Body of pancreas (tissue), 4 donors: ENCODE measurements around the gene IKZF3. TPM values are rescaled to one million over a fixed set of nuclear protein-coding genes. Genes with fewer than 3 reads are reported as not detected.
A peak's percentile ranks its signal among the peaks of the same experiment; 100 is the strongest.

Source experiments
- ATAC-seq: fragments of 150-250 bp; one replicate; pipeline ENCODE4 v1.9.1; 2016
- DNase-seq, 4 donors: peaks; one replicate each; pipeline ENCODE4 v3.0.0-alpha.2; 2019
- H3K27ac ChIP-seq, 4 donors: fragments of 200-600 bp; sonication (generic); 1 replicate in 3 of 4; 2 replicates in 1 of 4; pipeline versions ENCODE4 v1.5.1 to v1.6.1; 2016 to 2019; ENCODE audit warnings: mild to moderate bottlenecking in 1 of 4, mixed read lengths in 1 of 4, moderate library complexity in 1 of 4
- H3K27me3 ChIP-seq, 2 donors: fragments of 200-600 bp; sonication (generic); one replicate each; pipeline ENCODE4 v1.6.0; 2016; ENCODE audit warnings: mild to moderate bottlenecking in 1 of 2
- H3K36me3 ChIP-seq, 2 donors: fragments of 200-600 bp; sonication (generic); replicated peaks in 1 of 2; 2 replicates each; pipeline ENCODE4 v1.5.1; 2016; ENCODE audit warnings: low read depth in 2 of 2; ENCODE audit not compliant: insufficient read depth in 1 of 2
- H3K4me1 ChIP-seq: fragments of 200-600 bp; sonication (generic); one replicate; pipeline ENCODE4 v1.6.0; 2016
- H3K4me3 ChIP-seq, 2 donors: fragments of 200-600 bp; sonication (generic); 1 replicate in 1 of 2; 2 replicates in 1 of 2; pipeline ENCODE4 v1.5.1; 2016 to 2019
- H3K9me3 ChIP-seq, 3 donors: fragments of 200-600 bp; sonication (generic); 1 replicate in 2 of 3; 2 replicates in 1 of 3; pipeline ENCODE4 v1.5.1; 2016
- POLR2A ChIP-seq, 3 donors: fragments of 450-650 bp; IDR thresholded peaks; one replicate each; pipeline ENCODE4 v1.6.1; 2016; ENCODE audit warnings: antibody characterized with exemption in 3 of 3, mild to moderate bottlenecking in 2 of 3
- WGBS, 2 donors: methylation state at CpG; one replicate each; pipeline ENCODE4 v1.1.5; 2017; 5-methylcytosine and 5-hydroxymethylcytosine counted together
- intact Hi-C: fragments of 100-400 bp; cut with DNase I; formaldehyde crosslinking; loops from one replicate; pipeline ENCODE4 v1.15.1; 2023
- total RNA-seq, 2 donors: library from RNA; depleted of rRNA; stranded (reverse); fragments of >200 nt; gene quantifications; one replicate each; pipeline ENCODE4 v1.1.0, GENCODE V29; 2016
- TF ChIP-seq, protein P1 (sequence below), 7 experiments: fragments of 450-650 bp in 4 of 7; fragments of 200-600 bp in 3 of 7; sonication (generic) in 3 of 7; IDR thresholded peaks; one replicate each; pipeline ENCODE4 v1.5.1; 2016 to 2019; ENCODE audit warnings: antibody characterized with exemption in 7 of 7

The IKZF3 gene
- total RNA-seq, 2 donors from 2014 or later: 0.78 to 0.99 TPM

DNA sequence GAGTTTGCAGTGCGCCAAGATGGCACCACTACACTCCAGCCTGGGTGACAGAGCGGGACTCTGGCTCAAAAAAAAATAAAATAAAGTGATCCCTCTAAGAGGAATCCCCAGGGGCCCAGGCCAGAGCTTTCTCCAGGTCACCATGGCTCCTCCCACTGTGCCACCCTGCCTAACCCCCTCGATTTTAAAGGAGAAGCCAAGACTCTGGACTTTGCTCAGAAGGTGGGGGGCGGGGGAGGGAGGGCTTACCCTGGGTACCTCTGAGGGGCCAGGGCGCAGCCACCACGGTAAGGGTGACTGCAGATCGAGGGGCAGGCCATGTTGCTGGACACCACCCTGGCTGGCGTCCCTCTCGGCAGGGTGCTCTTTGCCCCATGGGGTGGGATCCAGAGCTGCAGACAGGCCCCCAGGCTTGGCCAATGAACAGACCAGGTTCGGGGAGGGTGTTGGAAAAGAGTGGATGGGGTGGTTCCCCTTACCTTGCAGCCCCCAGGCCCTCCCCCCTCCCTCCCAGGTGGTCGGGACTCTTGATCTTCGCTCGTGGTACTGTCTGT, 126.8 kb downstream of the IKZF3 start:
- Histone ChIP-seq H3K27me3 (no peaks in the 10 kb centered on the region), H3K27ac (peak overlapping the region; percentile 95 to 99 (median 98)), H3K36me3 (no peaks in the 10 kb centered on the region), H3K9me3 (no peaks in the 10 kb centered on the region), H3K4me1 (peaks cover 39% of the 10 kb centered on the region), H3K4me3 (peak overlapping the region in 1 of 2 donors; percentile 64)
- no peak for TF ChIP-seq POLR2A (IDR thresholded peaks at IDR 0.05)
- TF ChIP-seq, protein P1, sequence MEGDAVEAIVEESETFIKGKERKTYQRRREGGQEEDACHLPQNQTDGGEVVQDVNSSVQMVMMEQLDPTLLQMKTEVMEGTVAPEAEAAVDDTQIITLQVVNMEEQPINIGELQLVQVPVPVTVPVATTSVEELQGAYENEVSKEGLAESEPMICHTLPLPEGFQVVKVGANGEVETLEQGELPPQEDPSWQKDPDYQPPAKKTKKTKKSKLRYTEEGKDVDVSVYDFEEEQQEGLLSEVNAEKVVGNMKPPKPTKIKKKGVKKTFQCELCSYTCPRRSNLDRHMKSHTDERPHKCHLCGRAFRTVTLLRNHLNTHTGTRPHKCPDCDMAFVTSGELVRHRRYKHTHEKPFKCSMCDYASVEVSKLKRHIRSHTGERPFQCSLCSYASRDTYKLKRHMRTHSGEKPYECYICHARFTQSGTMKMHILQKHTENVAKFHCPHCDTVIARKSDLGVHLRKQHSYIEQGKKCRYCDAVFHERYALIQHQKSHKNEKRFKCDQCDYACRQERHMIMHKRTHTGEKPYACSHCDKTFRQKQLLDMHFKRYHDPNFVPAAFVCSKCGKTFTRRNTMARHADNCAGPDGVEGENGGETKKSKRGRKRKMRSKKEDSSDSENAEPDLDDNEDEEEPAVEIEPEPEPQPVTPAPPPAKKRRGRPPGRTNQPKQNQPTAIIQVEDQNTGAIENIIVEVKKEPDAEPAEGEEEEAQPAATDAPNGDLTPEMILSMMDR (IDR thresholded peaks at IDR 0.05): no peak
- WGBS, 2 donors: 6 to 13% methylated on average over 12 to 13 of the region's 13 CpGs
- intact Hi-C loops: no loop called here
- DNase-seq (peak; percentile 62 to 74 (median 70)), ATAC-seq (peak; percentile 18)

GRCh38 chr17:39736319-39737165, 127.6 kb downstream of the IKZF3 start:
- TF ChIP-seq POLR2A (IDR thresholded peaks at IDR 0.05): no peak
- TF ChIP-seq, protein P1 (IDR thresholded peaks at IDR 0.05): no peak
- DNase-seq (no peak), ATAC-seq (no peak)
- Histone ChIP-seq H3K4me1 (peaks cover 32% of the 10 kb centered on the region), H3K4me3 (no peak overlapping the region), H3K36me3 (no peaks in the 10 kb centered on the region), H3K27ac (peak overlapping the region; percentile 95 to 99 (median 98)), H3K9me3 (no peaks in the 10 kb centered on the region), H3K27me3 (no peaks in the 10 kb centered on the region)
- WGBS, 2 donors: 39 to 43% methylated on average over 10 of the region's 10 CpGs
- intact Hi-C loops: no loop called here

- H3K4me1 ChIP-seq: peaks cover 25% of the 10 kb centered on the region
- no peak for TF ChIP-seq POLR2A (IDR thresholded peaks at IDR 0.05)
- TF ChIP-seq, protein P1 (IDR thresholded peaks at IDR 0.05): no peak
- DNase-seq (no peak), ATAC-seq (no peak)
- intact Hi-C loops: no loop called here
- no peaks in the 10 kb centered on the region for H3K27me3 ChIP-seq
- 76 to 81% methylated on average over 2 of the region's 2 CpGs for WGBS, 2 donors
- no peak overlapping the region for H3K4me3 ChIP-seq
- H3K9me3 ChIP-seq: no peaks in the 10 kb centered on the region
- peak overlapping the region in 2 of 4 donors; percentile 95 to 98 for H3K27ac ChIP-seq
- H3K36me3 ChIP-seq: no peaks in the 10 kb centered on the region
Measured at GRCh38 chr17:39735882-39736281, 128.2 kb downstream of the IKZF3 start.

- Histone ChIP-seq H3K27me3 (no peaks in the 10 kb centered on the region), H3K27ac (no peak overlapping the region), H3K36me3 (no peaks in the 10 kb centered on the region), H3K4me3 (no peak overlapping the region), H3K4me1 (peaks cover 29% of the 10 kb centered on the region), H3K9me3 (no peaks in the 10 kb centered on the region)
- WGBS, 2 donors: 92 to 96% methylated on average over 3 of the region's 3 CpGs
- TF ChIP-seq, protein P1 (IDR thresholded peaks at IDR 0.05): no peak
- TF ChIP-seq POLR2A (IDR thresholded peaks at IDR 0.05): no peak
- ATAC-seq: no peak
- intact Hi-C loops: no loop called here
- DNase-seq: no peak
Measured at GRCh38 chr17:39732586-39732985, 131.5 kb downstream of the IKZF3 start.
